ACC112 (cell line): ENCODE results near the gene SCN2A.

Experiments
- H2AFZ ChIP-seq: fragments of 200-600 bp; sonication (generic); one replicate; pipeline ENCODE4 v1.6.0; 2017; ENCODE audit warnings: antibody characterized with exemption, low read length; ENCODE audit not compliant: unreplicated experiment
- H3K27ac ChIP-seq: fragments of 200-600 bp; sonication (generic); 2 replicates; pipeline ENCODE4 v1.5.1; 2014; ENCODE audit warnings: low read depth, mild to moderate bottlenecking, antibody characterized with exemption, low read length, moderate library complexity
- H3K27me3 ChIP-seq: fragments of 200-600 bp; sonication (generic); 2 replicates; pipeline ENCODE4 v1.6.1; 2014; ENCODE audit warnings: mild to moderate bottlenecking, antibody characterized with exemption, low read length, moderate library complexity, mixed read lengths; ENCODE audit not compliant: insufficient read depth
- H3K36me3 ChIP-seq: fragments of 200-600 bp; sonication (generic); 2 replicates; pipeline ENCODE4 v1.6.1; 2016; ENCODE audit warnings: mild to moderate bottlenecking, antibody characterized with exemption, low read length, moderate library complexity, mixed read lengths; ENCODE audit not compliant: insufficient read depth
- H3K4me1 ChIP-seq: fragments of 200-600 bp; sonication (generic); one replicate; pipeline ENCODE4 v1.6.1; 2016; ENCODE audit warnings: low read length, mixed read lengths; ENCODE audit not compliant: insufficient read depth, unreplicated experiment, control insufficient read depth
- H3K4me3 ChIP-seq: fragments of 200-600 bp; sonication (generic); 2 replicates; pipeline ENCODE4 v1.5.1; 2014; ENCODE audit warnings: mild to moderate bottlenecking, low read depth, low read length
- H3K79me2 ChIP-seq: fragments of 200-600 bp; sonication (generic); one replicate; pipeline ENCODE4 v1.6.0; 2016; ENCODE audit warnings: low read length; ENCODE audit not compliant: control insufficient read depth, unreplicated experiment, insufficient read depth

SCN2A gene

DNA sequence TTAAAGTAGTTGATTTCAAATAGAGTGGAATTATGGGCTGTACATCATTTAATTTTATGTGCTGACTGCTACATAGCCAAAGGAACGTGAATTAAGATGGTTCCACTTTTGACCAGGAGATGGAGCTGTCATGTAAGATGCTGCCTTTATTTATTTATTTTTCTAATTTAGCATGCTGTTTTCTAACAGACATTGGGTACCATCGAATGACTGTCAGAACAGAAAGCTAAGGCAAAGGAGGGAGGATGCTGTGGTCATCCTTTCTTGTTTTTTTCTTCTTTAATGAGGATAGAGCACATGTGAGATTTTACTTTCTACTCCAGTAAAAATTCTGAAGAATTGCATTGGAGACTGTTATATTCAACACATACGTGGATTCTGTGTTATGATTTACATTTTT lies at the start of gene SCN2A:
TSS of gene SCN2A (plus strand) at position 185 of the 400 bp plus-strand sequence. CDS start 56,410 bp downstream, outside the sequence.
- H3K4me1 ChIP-seq, result no peaks in the 10 kb centered on the region
- no peak within 1 kb of the TSS for H3K4me3 ChIP-seq
- H3K27ac ChIP-seq, result no peak within 1 kb of the TSS
- no peak within 1 kb of the TSS for H2AFZ ChIP-seq
- no peaks in the 10 kb centered on the region for H3K36me3 ChIP-seq
- H3K79me2 ChIP-seq, result no peaks in the 10 kb centered on the region
- H3K27me3 ChIP-seq, result peaks cover 24% of the 10 kb centered on the region

GRCh38 chr2:165191096-165191728 lies 48.0 kb upstream of the SCN2A start:
- no peaks in the 10 kb centered on the region; the same call in none of the 2 replicates for H3K27me3 ChIP-seq
- no peak overlapping the region; the same call in 1 of the 2 replicates for H3K4me3 ChIP-seq
- no peaks in the 10 kb centered on the region for H3K79me2 ChIP-seq
- H3K27ac ChIP-seq, result no peak overlapping the region
- no peaks in the 10 kb centered on the region for H3K36me3 ChIP-seq
- no peak overlapping the region for H2AFZ ChIP-seq
- peaks cover under 1% of the 10 kb centered on the region for H3K4me1 ChIP-seq

GRCh38 chr2:165192729-165193128 lies 46.5 kb upstream of the SCN2A start:
- Histone ChIP-seq H3K27ac (no peak overlapping the region), H3K36me3 (no peaks in the 10 kb centered on the region), H3K79me2 (no peaks in the 10 kb centered on the region), H2AFZ (no peak overlapping the region), H3K4me1 (peaks cover 7% of the 10 kb centered on the region), H3K27me3 (no peaks in the 10 kb centered on the region; the same call in none of the 2 replicates), H3K4me3 (no peak overlapping the region)

- H3K4me3 ChIP-seq, result no peak overlapping the region
- no peaks in the 10 kb centered on the region; the same call in none of the 2 replicates for H3K27me3 ChIP-seq
- H3K79me2 ChIP-seq, result no peaks in the 10 kb centered on the region
- H3K4me1 ChIP-seq, result peaks cover 7% of the 10 kb centered on the region
- no peak overlapping the region for H3K27ac ChIP-seq
- H3K36me3 ChIP-seq, result no peaks in the 10 kb centered on the region
- no peak overlapping the region for H2AFZ ChIP-seq
These were observed 45.9 kb upstream of the SCN2A start for GRCh38 chr2:165193178-165193777.

GRCh38 chr2:165196411-165196810 lies 42.8 kb upstream of the SCN2A start:
- Histone ChIP-seq H3K36me3 (no peaks in the 10 kb centered on the region), H3K27ac (no peak overlapping the region), H3K4me1 (peaks cover 7% of the 10 kb centered on the region), H3K27me3 (no peaks in the 10 kb centered on the region; the same call in 1 of the 2 replicates), H3K79me2 (no peaks in the 10 kb centered on the region), H3K4me3 (no peak overlapping the region), H2AFZ (no peak overlapping the region)

DNA sequence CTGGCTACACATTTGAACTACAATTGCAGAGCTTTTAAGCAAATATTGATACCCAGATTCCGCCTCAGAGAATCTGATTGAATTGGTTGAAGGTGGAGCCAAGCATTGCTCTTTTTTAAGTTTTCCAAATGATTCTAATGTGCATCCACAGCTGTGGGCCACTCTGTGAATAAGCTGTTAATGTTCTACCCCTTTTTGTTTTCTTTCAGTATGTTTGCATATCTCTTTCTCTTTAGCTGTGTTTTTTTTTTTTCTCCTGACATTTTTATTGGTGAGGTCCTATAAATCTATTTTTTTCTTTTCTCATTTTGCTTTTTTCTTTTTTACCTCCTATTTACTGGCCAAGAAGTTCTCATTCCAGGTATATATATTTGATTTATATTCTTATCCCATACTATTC lies 41.9 kb upstream of the SCN2A start:
- Histone ChIP-seq H3K79me2 (no peaks in the 10 kb centered on the region), H3K4me3 (no peak overlapping the region), H3K27ac (no peak overlapping the region), H3K27me3 (no peaks in the 10 kb centered on the region), H2AFZ (no peak overlapping the region), H3K4me1 (peaks cover 10% of the 10 kb centered on the region), H3K36me3 (no peaks in the 10 kb centered on the region)

- Histone ChIP-seq H2AFZ (no peak overlapping the region), H3K36me3 (no peaks in the 10 kb centered on the region), H3K4me1 (peaks cover 11% of the 10 kb centered on the region), H3K27me3 (no peaks in the 10 kb centered on the region), H3K79me2 (no peaks in the 10 kb centered on the region), H3K27ac (no peak overlapping the region), H3K4me3 (no peak overlapping the region)
These were observed 41.0 kb upstream of the SCN2A start for GRCh38 chr2:165198181-165198580.

GRCh38 chr2:165202239-165202638 lies 37.0 kb upstream of the SCN2A start:
- Histone ChIP-seq H3K79me2 (no peaks in the 10 kb centered on the region), H3K27me3 (no peaks in the 10 kb centered on the region), H3K27ac (no peak overlapping the region), H3K36me3 (no peaks in the 10 kb centered on the region), H3K4me1 (peaks cover 4% of the 10 kb centered on the region), H2AFZ (no peak overlapping the region), H3K4me3 (peak overlapping the region; percentile 32)

GRCh38 chr2:165203689-165204559 lies 35.3 kb upstream of the SCN2A start, which contains the start of gene SCN3A:
SCN3A (minus strand) TSS chr2:165204050; CDS start chr2:165176394, 27,656 bp downstream.
- H3K27ac ChIP-seq, result no peak within 1 kb of the TSS
- peak within 1 kb of the TSS; percentile 66 for H3K4me3 ChIP-seq

DNA sequence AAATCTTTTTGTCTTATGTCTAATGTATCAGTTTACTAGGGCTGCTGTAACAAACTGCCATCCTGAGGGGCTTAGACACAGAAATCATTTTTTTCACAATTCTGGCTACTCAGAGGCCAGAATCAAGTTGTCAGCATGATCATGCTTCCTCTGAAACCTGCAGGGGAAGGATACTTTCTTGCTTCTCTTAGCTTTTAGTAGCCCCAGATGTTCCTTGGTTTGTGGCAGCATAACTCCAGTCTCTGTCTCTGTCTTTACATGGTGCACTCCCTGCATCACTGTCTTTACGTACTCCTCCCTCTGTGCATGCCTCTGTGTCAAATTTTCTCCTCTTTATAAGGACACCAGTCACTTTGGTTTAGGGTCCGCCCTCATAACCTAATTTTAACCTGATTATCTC lies 33.3 kb upstream of the SCN2A start:
- H3K27me3 ChIP-seq, result no peaks in the 10 kb centered on the region
- H3K27ac ChIP-seq, result no peak overlapping the region
- H3K79me2 ChIP-seq, result no peaks in the 10 kb centered on the region
- no peak overlapping the region for H2AFZ ChIP-seq
- peaks cover 4% of the 10 kb centered on the region for H3K4me1 ChIP-seq
- H3K4me3 ChIP-seq, result no peak overlapping the region
- H3K36me3 ChIP-seq, result no peaks in the 10 kb centered on the region

More at GRCh38 chr2:165203689-165204559, 35.3 kb upstream of the SCN2A start, which contains the start of gene SCN3A:
- Histone ChIP-seq H3K36me3 (no peaks in the 10 kb centered on the region), H3K4me1 (peaks cover 4% of the 10 kb centered on the region), H2AFZ (peak within 1 kb of the TSS; percentile 41), H3K79me2 (no peaks in the 10 kb centered on the region), H3K27me3 (no peaks in the 10 kb centered on the region)
